ENCODE measurements around the gene GSX1.
"Not testable (repeated sequence)": the region's sequence is repeated elsewhere in the genome, so short reads cannot be mapped to it uniquely, and the experiment has no call there.

Gene GSX1

GRCh38 chr13:27808851-27809550 lies 16.7 kb downstream of the GSX1 start:
- no peak overlapping the region for H3K4me3 ChIP-seq (ENCODE audit: low read depth, low read length)
- no peak for TF ChIP-seq CTCF (conservative IDR thresholded peaks at IDR 0.05; ENCODE audit: low read depth, low read length)
- DNase-seq (ENCODE audit: low read depth) = no peak

- H3K4me3 ChIP-seq (ENCODE audit: low read depth, low read length) = no peak overlapping the region
- DNase-seq (ENCODE audit: low read depth) = no peak
- no peak for TF ChIP-seq CTCF (conservative IDR thresholded peaks at IDR 0.05; ENCODE audit: low read depth, low read length)
These were observed 17.7 kb downstream of the GSX1 start for GRCh38 chr13:27810009-27810408.

GRCh38 chr13:27810461-27810860 lies 18.2 kb downstream of the GSX1 start:
- no peak for DNase-seq (ENCODE audit: low read depth)
- no peak overlapping the region for H3K4me3 ChIP-seq (ENCODE audit: low read depth, low read length)
- no peak for TF ChIP-seq CTCF (conservative IDR thresholded peaks at IDR 0.05; ENCODE audit: low read depth, low read length)

GRCh38 chr13:27813826-27814225 lies 21.5 kb downstream of the GSX1 start:
- TF ChIP-seq CTCF (conservative IDR thresholded peaks at IDR 0.05; ENCODE audit: low read depth, low read length) = no peak
- H3K4me3 ChIP-seq (ENCODE audit: low read depth, low read length) = no peak overlapping the region
- no peak for DNase-seq (ENCODE audit: low read depth)

- DNase-seq (ENCODE audit: low read depth); H3K4me3 ChIP-seq (ENCODE audit: low read depth, low read length): not testable (repeated sequence)
These were observed 25.5 kb downstream of the GSX1 start for GRCh38 chr13:27817832-27818231.

GRCh38 chr13:27820524-27821482 lies 28.5 kb downstream of the GSX1 start:
- no peak for TF ChIP-seq CTCF (conservative IDR thresholded peaks at IDR 0.05; ENCODE audit: low read depth, low read length)
- H3K4me3 ChIP-seq (ENCODE audit: low read depth, low read length) = no peak overlapping the region
- DNase-seq (ENCODE audit: low read depth) = peak; percentile 2

- TF ChIP-seq CTCF (conservative IDR thresholded peaks at IDR 0.05; ENCODE audit: low read depth, low read length) = no peak
- peak; percentile 6 for DNase-seq (ENCODE audit: low read depth)
- no peak overlapping the region for H3K4me3 ChIP-seq (ENCODE audit: low read depth, low read length)
These were observed 29.3 kb downstream of the GSX1 start for GRCh38 chr13:27821566-27821965.

Data from choroid plexus epithelial cell (primary cell).